GM18498 (cell line): Measurements from ENCODE around the gene PLCG1.

Source experiments
- ATAC-seq: cut with Tn5 transposase; IDR thresholded peaks from one replicate; pipeline ENCODE4 v1.9.1; 2021; ENCODE audit warnings: mild to moderate bottlenecking, moderate library complexity; ENCODE audit not compliant: unreplicated experiment

The PLCG1 gene

GRCh38 chr20:41202426-41202825 is 65.1 kb downstream of the PLCG1 start:
- ATAC-seq = no peak

- no peak for ATAC-seq
Measured at GRCh38 chr20:41203660-41204059, 66.3 kb downstream of the PLCG1 start.

- no peak for ATAC-seq
Measured at GRCh38 chr20:41204304-41205265, 67.2 kb downstream of the PLCG1 start.

- no peak for ATAC-seq
Measured at GRCh38 chr20:41205313-41205712, 68.0 kb downstream of the PLCG1 start.

- ATAC-seq = no peak
Measured at GRCh38 chr20:41213150-41213820, 75.9 kb downstream of the PLCG1 start.

- ATAC-seq = no peak
Measured at GRCh38 chr20:41214202-41214601, 76.9 kb downstream of the PLCG1 start.

GRCh38 chr20:41214666-41215065 is 77.3 kb downstream of the PLCG1 start:
- ATAC-seq = no peak

GRCh38 chr20:41217422-41217821 is 80.1 kb downstream of the PLCG1 start:
- no peak for ATAC-seq

- no peak for ATAC-seq
Measured at GRCh38 chr20:41218466-41218865, 81.1 kb downstream of the PLCG1 start.

GRCh38 chr20:41219824-41220223 is 82.5 kb downstream of the PLCG1 start:
- no peak for ATAC-seq

GRCh38 chr20:41221614-41222218 is 84.4 kb downstream of the PLCG1 start:
- ATAC-seq = no peak

GRCh38 chr20:41222296-41222695 is 85.0 kb downstream of the PLCG1 start:
- no peak for ATAC-seq

- no peak for ATAC-seq
Measured at GRCh38 chr20:41222703-41223102, 85.4 kb downstream of the PLCG1 start.

GRCh38 chr20:41223112-41223511 is 85.8 kb downstream of the PLCG1 start:
- no peak for ATAC-seq

- no peak for ATAC-seq
Measured at GRCh38 chr20:41224281-41224680, 86.9 kb downstream of the PLCG1 start.

GRCh38 chr20:41225091-41225490 is 87.7 kb downstream of the PLCG1 start:
- no peak for ATAC-seq

- ATAC-seq = no peak
Measured at GRCh38 chr20:41226426-41226825, 89.1 kb downstream of the PLCG1 start.
